Lung (tissue), 12 donors: Measurements from ENCODE around the gene KIAA0040. TPM values are rescaled to one million over a fixed set of nuclear protein-coding genes. Genes with fewer than 3 reads are reported as not detected.
"Not testable (repeated sequence)": the region's sequence is repeated elsewhere in the genome, so short reads cannot be mapped to it uniquely, and the experiment has no call there.

Experiments used
- ATAC-seq: fragments of 200-7000 bp; cut with Tn5 transposase; one replicate; pipeline ENCODE4 v1.9.1; 2020; ENCODE audit warnings: moderate number of reproducible peaks; ENCODE audit not compliant: insufficient read depth, low FRiP score
- DNase-seq, 3 donors: peaks; one replicate each; pipeline ENCODE4 v3.0.0-alpha.2; 2013 to 2017
- H3K27ac ChIP-seq, 2 donors: one replicate each; pipeline ENCODE4 v1.5.1; 2013; ENCODE audit warnings: mild to moderate bottlenecking in 2 of 2, moderate library complexity in 2 of 2, control low read depth in 1 of 2, inconsistent platforms in 1 of 2, low read depth in 1 of 2, low read length in 1 of 2
- H3K27me3 ChIP-seq, 3 donors: one replicate each; pipeline ENCODE4 v1.5.1; 2013; ENCODE audit warnings: low read length in 2 of 3; ENCODE audit not compliant: control insufficient read depth in 3 of 3, insufficient read depth in 3 of 3
- H3K36me3 ChIP-seq, 4 donors: one replicate each; pipeline ENCODE4 v1.5.1; 2013; ENCODE audit warnings: low read length in 4 of 4, mild to moderate bottlenecking in 1 of 4, moderate library complexity in 1 of 4; ENCODE audit not compliant: control insufficient read depth in 4 of 4, insufficient read depth in 4 of 4
- H3K4me1 ChIP-seq, 5 donors: one replicate each; pipeline ENCODE4 v1.5.1; 2013; ENCODE audit warnings: low read length in 5 of 5, mild to moderate bottlenecking in 2 of 5, moderate library complexity in 1 of 5; ENCODE audit not compliant: control insufficient read depth in 5 of 5, insufficient read depth in 5 of 5
- H3K4me3 ChIP-seq: one replicate; pipeline ENCODE4 v1.5.1; 2013; ENCODE audit warnings: mild to moderate bottlenecking, control low read depth, moderate library complexity
- H3K9ac ChIP-seq, 2 donors: one replicate each; pipeline ENCODE4 v1.5.1; 2013; ENCODE audit warnings: low read length in 2 of 2, control low read depth in 1 of 2; ENCODE audit not compliant: insufficient read depth in 1 of 2
- H3K9me3 ChIP-seq, 4 donors: one replicate each; pipeline ENCODE4 v1.5.1; 2013; ENCODE audit warnings: low read length in 3 of 4, mild to moderate bottlenecking in 1 of 4, moderate library complexity in 1 of 4; ENCODE audit not compliant: control insufficient read depth in 4 of 4, insufficient read depth in 3 of 4
- WGBS, 2 donors: extraction: QIAGEN DNeasy Blood & Tissue Kit; methylation state at CpG; one replicate each; pipeline ENCODE4 v1.1.7; 2013; 5-methylcytosine and 5-hydroxymethylcytosine counted together
- polyA plus RNA-seq, 2 donors: library from polyadenylated mRNA; stranded (reverse); fragments of 200-250 nt; gene quantifications; one replicate each; pipeline ENCODE4 v1.2.1, GENCODE V29; 2013
- total RNA-seq, 2 donors: library from RNA; depleted of rRNA in 1 of 2; stranded (reverse); fragments of >200 nt in 1 of 2; gene quantifications; one replicate each; pipeline ENCODE4 v1.2.1, GENCODE V29; 2014 to 2021
- TF ChIP-seq, protein P1 (sequence below): IDR thresholded peaks from 2 replicates; pipeline ENCODE4 v1.5.1; 2012; ENCODE audit warnings: mild to moderate bottlenecking; ENCODE audit errors: control extremely low read depth, extremely low read depth
- donor health status: control.
- donor health status: control.
- donor health status: Bipolar disorder and iron deficiency.
- donor health status: healthy.
- donor health status: DM: yes; HTN: yes; CAD: no.

KIAA0040 gene
- total and polyA plus RNA-seq, 4 donors = 13.4 to 37.9 (median 29.5) TPM

DNA sequence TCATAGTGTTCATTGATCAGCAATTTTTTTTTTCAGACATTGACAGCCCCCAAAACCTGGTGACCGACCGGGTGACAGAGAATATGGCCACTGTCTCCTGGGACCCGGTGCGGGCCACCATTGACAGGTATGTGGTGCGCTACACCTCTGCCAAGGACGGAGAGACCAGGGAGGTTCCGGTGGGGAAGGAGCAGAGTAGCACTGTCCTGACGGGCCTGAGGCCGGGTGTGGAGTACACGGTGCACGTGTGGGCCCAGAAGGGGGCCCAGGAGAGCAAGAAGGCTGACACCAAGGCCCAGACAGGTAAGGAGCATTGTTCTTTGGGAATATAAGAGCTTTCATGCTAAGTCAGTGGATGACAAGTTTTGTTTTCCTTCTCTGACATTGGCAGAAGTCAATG, 75.7 kb downstream of the KIAA0040 start:
- Histone ChIP-seq H3K4me1 (peaks cover 0 to 8% (median 0%) of the 10 kb centered on the region in 5 donors), H3K9ac (no peak overlapping the region), H3K27ac (no peak overlapping the region), H3K4me3 (no peak overlapping the region), H3K27me3 (no peaks in the 10 kb centered on the region), H3K9me3 (peaks cover 0 to 9% (median 6%) of the 10 kb centered on the region in 4 donors), H3K36me3 (no peaks in the 10 kb centered on the region)
- TF ChIP-seq, protein P1, sequence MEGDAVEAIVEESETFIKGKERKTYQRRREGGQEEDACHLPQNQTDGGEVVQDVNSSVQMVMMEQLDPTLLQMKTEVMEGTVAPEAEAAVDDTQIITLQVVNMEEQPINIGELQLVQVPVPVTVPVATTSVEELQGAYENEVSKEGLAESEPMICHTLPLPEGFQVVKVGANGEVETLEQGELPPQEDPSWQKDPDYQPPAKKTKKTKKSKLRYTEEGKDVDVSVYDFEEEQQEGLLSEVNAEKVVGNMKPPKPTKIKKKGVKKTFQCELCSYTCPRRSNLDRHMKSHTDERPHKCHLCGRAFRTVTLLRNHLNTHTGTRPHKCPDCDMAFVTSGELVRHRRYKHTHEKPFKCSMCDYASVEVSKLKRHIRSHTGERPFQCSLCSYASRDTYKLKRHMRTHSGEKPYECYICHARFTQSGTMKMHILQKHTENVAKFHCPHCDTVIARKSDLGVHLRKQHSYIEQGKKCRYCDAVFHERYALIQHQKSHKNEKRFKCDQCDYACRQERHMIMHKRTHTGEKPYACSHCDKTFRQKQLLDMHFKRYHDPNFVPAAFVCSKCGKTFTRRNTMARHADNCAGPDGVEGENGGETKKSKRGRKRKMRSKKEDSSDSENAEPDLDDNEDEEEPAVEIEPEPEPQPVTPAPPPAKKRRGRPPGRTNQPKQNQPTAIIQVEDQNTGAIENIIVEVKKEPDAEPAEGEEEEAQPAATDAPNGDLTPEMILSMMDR = no peak
- DNase-seq (no peak), ATAC-seq (no peak)
- WGBS, 2 donors = 85 to 86% methylated on average over 11 of the region's 11 CpGs

DNA sequence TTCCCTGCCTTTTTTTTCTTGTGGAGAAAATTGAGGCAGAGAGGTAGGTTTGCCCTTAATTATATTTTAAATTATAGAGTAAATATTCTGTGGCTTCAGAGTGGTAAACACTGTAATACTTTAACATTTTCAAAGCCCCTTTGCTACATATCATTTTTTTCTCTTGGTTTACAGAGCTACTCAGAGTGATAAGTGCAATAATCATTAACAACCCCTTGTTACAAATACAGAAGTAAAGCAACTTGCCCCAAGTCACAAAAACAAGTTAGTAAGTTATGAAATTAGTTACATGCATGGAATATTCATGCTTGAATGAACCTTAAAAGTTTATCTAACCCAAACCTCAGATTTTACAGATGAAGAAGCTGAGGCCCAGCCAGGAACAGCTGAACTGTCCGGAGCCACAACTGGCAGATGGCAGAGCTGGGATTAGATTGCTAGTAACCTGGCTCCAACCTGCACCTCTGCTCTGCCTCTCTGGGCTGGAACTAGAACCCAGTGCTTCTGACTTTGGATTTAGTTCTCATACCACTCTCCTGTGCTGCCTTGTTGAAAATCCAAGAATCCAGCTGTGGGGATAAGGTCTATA, 76.3 kb downstream of the KIAA0040 start:
- Histone ChIP-seq H3K27ac (no peak overlapping the region), H3K4me3 (no peak overlapping the region), H3K9me3 (peaks cover 0 to 9% (median 7%) of the 10 kb centered on the region in 4 donors), H3K27me3 (no peaks in the 10 kb centered on the region), H3K4me1 (peaks cover 0 to 7% (median 0%) of the 10 kb centered on the region in 5 donors), H3K36me3 (no peaks in the 10 kb centered on the region), H3K9ac (no peak overlapping the region)
- WGBS, 2 donors = 92 to 96% methylated on average over 1 of the region's 1 CpG
- no peak for DNase-seq
- no peak for ATAC-seq
- TF ChIP-seq, protein P1 = no peak

DNA sequence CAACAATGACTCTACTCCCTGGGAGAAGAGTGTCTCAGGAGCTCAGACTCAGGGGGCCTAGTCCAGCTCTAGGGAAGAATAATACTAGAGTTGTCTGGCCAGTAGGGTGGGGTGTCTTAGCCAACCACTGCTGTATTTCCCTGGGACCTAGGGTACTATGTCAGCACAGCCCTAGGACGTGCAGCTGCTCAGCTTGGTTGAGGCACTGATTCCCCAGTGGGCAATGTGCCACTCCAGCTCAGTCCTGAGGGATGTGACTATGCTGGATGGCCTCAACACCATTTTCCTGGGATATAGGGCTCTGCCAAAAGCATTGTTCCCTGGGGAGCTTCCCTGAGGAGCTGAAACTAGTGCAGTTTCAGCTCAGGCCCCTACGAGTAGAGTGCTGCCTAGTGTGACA, 77.6 kb downstream of the KIAA0040 start:
- no peak overlapping the region for H3K27ac ChIP-seq
- ATAC-seq (no peak), DNase-seq (no peak)
- no peaks in the 10 kb centered on the region for H3K27me3 ChIP-seq
- peaks cover 0 to 4% (median 0%) of the 10 kb centered on the region in 5 donors for H3K4me1 ChIP-seq
- no peak overlapping the region for H3K4me3 ChIP-seq
- H3K36me3 ChIP-seq = no peaks in the 10 kb centered on the region
- H3K9ac ChIP-seq = no peak overlapping the region
- H3K9me3 ChIP-seq = peaks cover 0 to 9% (median 7%) of the 10 kb centered on the region in 4 donors
- TF ChIP-seq, protein P1 = no peak
- WGBS, 2 donors = 75 to 94% methylated on average over 2 of the region's 2 CpGs

DNA sequence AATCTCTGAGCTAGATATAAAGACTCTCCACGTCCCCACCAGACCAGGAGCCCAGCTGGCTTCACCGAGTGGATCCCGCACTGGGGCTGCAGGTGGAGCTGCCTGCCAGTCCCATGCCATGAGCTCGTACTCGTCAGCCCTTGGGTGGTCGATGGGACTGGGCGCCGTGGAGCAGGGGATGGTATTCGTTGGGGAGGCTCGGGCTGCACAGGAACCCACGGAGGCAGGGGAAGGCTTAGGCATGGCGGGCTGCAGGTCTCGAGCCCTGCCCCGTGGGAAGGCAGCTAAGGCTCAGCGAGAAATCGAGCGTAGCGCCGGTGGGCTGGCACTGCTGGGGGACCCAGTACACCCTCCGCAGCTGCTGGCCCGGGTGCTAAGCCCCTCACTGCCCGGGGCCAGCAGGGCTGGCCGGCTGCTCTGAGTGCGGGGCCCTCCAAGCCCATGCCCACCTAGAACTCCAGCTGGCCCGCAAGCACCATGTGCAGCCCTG, 84.2 kb downstream of the KIAA0040 start:
- WGBS, 2 donors = 94 to 97% methylated on average over 22 to 25 of the region's 25 CpGs
- not testable (repeated sequence) for ATAC-seq, H3K27ac ChIP-seq, H3K4me1 ChIP-seq, DNase-seq, H3K9ac ChIP-seq, H3K36me3 ChIP-seq, H3K9me3 ChIP-seq, H3K27me3 ChIP-seq, H3K4me3 ChIP-seq

Other genes starting within 250 kb of the KIAA0040 start
- gene CACYBP, start 192.8 kb downstream of the KIAA0040 start, total RNA-seq = 100 to 1,000 TPM in 1 of 2 donors, 10 to 100 TPM in 1; 62.8 to 219 TPM
- 10 to 100 TPM; 40.6 to 67.3 TPM for gene CACYBP, start 192.8 kb downstream of the KIAA0040 start, polyA plus RNA-seq
- 10 to 100 TPM; 24.3 to 39.7 TPM for gene MRPS14, start 169.4 kb downstream of the KIAA0040 start, total RNA-seq
- gene MRPS14, start 169.4 kb downstream of the KIAA0040 start, polyA plus RNA-seq = 10 to 100 TPM; 13.4 to 22.6 TPM
- 1 to 10 TPM in 1 of 2 donors, not detected in 1; 1.3 TPM for gene TNN, start 124.9 kb downstream of the KIAA0040 start, total RNA-seq
- gene TNN, start 124.9 kb downstream of the KIAA0040 start, polyA plus RNA-seq = under 1 TPM; 0.02 to 0.04 TPM